Activated gamma-delta T cell (primary cell): ENCODE results near the gene KRTAP12-2.

ENCODE experiments used
- DNase-seq: peaks from one replicate; lab custom pipeline; 2025; lab: John Stamatoyannopoulos, UW
- total RNA-seq, 2 donors: gene quantifications; one replicate each; lab custom pipeline; 2026; lab: John Stamatoyannopoulos, UW

The KRTAP12-2 gene, protein sequence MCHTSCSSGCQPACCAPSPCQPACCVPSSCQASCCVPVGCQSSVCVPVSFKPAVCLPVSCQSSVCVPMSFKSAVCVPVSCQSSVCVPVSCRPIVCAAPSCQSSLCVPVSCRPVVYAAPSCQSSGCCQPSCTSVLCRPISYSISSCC
- 0 reads per million in 2 donors for total RNA-seq

- no peak for DNase-seq
Measured at GRCh38 chr21:44666401-44667320, at the start of gene KRTAP12-2. TSS of gene KRTAP12-2 (minus strand) at chr21:44666927. CDS start at chr21:44666886, 41 bp downstream.

DNA sequence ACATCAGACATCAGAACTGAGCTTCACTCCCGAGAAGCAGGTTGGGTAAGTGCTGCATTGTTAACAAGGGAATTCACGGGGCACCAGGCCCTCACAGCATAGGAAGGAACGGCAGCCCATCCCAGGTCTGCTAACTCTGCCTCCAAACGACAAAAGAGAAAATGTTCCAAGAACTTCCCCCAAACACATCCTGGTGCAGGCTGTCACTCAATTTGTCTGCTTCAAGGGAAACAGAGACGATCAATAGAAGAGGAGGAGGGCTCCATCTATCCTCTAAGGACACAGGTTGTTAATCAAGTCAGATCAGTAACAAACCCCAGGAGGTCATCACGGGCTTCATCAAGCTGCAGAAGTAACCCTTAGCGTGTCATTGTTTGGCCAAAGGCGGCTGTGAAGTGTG, 48.2 kb upstream of the KRTAP12-2 start:
- DNase-seq = no peak

GRCh38 chr21:44713846-44714245, 47.1 kb upstream of the KRTAP12-2 start:
- DNase-seq = no peak

DNA sequence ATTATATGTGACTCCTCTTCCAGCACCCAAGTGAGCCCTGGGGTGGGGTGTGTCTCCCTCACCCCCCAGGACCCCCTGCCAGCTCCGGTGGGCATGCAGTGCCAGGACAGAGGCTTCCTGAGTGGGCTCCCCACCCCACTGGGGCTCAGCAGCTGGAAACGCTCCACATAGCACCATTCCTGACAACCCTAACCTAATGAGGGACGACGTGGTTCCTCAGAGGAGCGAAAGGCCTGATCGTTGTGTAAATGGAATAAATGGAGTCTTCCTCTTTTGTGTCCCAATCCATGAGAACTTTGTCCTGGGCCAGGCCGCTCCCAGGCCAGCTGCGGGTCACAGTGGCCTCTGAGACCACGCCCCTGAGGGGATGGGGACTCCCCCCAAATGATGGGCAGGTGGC, 46.4 kb upstream of the KRTAP12-2 start:
- DNase-seq = no peak

DNA sequence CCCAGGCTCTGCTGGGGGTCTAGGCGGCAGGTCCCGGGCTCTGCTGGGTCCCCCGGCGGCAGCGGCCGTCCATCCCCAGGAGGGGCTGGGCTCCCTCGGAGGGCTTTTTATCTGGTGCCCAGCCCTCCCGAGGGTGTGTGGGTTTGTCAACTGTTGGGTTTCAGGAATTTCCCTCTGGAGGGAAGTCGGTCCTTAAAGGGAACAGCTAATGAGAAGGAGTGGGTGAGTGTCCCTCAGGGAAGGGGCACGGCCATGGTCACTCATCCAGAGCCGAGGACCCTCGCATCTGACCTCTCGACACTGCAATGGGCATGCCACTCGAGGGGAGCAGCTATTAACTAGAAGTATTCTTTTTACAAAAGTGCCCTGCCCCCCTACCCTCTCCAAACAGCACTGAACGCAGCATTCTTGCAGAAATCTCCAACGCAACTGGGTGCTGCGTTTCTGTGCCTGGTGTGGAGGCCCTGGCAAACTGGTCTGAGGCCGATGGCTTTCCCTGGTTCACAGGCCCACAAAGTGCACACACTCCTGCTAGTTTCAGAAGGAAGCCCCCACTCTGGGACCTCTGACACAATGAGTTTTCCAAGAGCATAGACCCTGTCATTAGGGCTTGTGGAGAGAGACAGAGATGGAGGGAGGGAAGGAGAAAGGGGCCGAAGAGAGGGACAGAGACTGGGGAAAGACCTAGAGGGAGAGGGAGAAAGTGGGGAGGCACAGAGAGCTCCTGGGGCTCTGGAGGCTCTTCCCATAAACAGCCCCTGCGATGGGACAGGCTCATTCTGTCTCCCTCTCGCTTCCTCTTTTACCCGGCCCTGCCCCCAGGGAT, 45.7 kb upstream of the KRTAP12-2 start:
- DNase-seq = no peak

DNA sequence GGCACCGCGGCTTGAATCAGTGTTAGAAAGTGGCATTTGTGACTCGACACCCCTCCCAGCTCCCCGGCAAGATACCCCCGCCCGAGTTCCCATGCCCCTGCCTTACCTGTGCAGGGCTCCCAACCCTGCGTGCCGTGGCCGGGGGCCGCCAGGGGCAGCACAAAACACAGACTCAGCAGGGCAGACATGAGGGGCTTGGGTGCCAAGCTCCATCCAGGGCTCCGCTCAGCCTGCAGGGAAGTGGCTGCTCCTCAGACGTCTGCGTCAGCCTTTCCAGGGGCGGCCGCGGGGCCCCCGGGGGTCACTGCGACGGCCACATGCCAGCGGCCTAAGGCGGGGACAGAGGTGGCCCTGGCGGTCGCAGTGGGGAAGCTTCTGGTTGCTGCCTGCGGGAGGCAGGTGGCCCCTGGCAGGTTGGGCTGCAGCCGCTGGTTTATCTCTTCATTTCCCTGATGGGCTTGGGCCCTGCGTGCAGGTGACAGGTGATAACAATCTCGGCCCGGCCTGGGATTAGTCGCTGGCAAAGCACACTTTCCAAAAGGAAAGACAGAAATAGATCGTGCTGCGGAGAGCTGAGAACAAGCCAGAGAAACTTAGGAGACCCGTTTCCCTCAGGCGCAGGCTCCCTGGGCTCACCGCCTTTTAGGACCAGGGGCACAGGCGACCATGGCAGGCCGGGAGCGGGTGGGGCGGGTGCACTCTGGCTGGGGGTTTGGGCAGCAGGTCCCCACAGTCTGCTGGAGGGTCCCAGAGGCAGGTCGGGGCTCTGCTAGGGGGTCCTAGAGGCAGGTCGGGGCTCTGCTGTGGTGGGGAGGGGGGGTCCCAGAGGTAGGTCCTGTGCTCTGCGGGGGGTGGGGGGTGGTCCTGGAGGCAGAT, 44.8 kb upstream of the KRTAP12-2 start, which contains the start of gene TSPEAR:
TSPEAR (minus strand) TSS at position 246 of the 876 bp plus-strand sequence; CDS start at position 188, 58 bp downstream.
- DNase-seq = no peak

DNA sequence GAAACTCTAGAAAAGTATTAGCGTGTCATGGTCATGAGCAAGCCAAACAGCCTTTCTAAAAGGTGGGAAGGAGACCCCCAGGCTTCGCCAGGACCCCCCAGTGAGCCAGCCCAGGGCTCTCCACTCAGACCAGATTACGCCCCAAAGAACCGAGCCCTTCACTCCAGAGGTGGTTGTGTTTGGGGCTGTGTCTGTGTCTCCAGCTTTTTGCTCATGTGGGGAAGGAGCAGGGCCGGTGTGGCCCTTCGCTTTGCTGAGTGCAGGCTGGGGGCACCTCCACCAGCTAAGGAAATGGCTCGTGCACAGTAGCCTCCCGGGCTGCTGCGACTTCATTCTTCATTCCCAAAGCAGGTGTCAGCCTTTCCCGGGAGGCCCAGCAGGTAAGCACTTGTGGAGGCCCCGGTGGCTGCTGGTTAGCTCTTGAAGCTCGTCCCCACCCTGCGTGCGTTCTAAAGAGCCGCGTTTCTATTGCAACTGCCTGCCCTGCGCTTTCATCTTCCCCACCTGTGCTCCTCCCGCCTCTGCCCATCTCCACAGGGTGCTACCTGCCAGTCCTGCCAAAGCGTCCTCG, 44.1 kb upstream of the KRTAP12-2 start:
- no peak for DNase-seq

GRCh38 chr21:44710294-44710665, 43.6 kb upstream of the KRTAP12-2 start:
- no peak for DNase-seq

GRCh38 chr21:44709426-44710293, 42.9 kb upstream of the KRTAP12-2 start:
- no peak for DNase-seq

- no peak for DNase-seq
Measured at GRCh38 chr21:44708866-44709425, 42.2 kb upstream of the KRTAP12-2 start.

GRCh38 chr21:44708213-44708865, 41.6 kb upstream of the KRTAP12-2 start:
- DNase-seq = no peak

DNA sequence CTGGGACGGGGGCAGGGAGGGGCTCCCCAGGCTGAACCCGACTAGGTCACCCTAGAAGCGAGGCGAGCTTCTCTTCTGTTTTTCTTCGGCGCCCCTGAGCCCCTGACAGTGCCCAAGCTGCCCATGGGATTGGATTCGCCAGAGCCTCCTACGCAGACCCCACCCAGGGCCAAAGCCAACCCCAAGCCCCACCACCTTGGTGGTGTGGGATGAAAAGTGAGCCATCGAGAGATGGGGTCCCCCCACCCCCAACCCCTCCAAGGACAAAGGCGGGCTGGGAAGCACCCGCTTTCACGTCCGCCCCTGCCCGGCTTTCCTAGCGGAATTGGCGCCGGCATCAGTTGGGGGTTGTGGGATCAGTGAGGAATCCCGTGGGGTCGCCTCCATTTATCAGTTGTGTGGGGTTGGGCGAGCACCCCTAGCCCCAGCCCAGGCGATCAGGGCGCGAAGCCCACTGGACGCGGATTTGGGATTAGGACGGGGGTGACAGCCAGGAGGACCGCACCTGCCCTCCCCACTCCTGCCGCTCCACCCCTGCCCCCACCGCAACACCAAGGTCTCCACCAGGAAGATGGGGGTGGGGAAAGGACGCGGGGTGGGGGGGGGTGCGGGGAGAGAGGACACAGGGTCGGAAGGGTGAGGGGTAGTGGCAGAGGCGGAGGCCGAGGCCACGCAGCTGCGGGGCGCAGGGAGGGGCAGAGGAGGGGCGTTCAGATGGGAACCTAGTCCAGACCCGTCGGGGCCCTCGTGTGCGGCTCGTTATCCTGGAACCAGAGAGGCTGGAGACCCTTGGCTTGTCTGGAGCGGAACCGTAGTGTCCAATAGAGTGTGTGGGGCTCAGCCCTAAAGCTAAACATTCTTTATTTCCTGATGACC, 40.2 kb upstream of the KRTAP12-2 start:
- DNase-seq = no peak

GRCh38 chr21:44706026-44706705, 39.4 kb upstream of the KRTAP12-2 start:
- no peak for DNase-seq

- DNase-seq = no peak
Measured at GRCh38 chr21:44704636-44705001, 37.9 kb upstream of the KRTAP12-2 start.

DNA sequence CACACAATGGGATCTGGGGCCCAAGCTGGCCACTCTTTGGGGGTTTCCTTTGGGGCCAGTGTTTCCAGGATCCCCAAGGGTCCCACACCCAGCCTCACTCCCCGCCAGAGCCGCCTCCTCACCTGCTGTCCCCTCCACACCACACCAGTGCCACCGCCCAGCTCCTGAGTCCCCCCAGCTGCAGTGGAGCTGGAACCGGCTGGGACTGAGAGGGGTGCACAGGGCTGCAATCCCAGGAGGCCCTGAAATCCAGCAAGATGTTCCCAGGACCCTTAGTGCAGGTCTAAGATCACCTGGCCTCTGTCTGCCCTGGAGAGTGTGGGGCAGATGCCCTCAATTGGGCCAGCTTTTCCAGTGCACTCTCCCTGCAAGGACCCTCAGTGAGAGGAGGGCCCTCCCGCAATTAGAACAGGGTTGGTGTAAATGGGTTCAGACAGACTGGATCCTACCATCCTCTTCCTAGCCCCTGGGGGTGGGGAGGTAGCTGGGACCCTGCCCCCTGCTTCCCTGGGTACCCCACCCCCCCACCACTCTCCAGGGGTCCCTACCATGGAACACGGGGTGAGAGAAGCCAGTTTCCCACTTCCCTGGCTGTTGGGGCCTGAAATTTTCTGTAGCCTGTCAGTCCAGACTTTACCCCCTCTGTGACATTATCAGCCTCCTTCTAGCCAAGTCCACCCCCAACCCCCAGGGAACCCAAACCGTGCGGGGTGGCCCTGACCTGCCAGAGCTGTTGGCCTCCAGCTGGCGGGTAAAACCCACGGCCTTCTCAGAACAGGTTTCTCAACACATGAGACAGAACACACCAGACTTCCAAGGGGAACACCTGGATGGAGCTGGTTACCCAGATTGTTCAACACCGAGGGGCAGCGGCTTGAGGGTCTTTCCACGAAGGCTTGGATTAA, 37.3 kb upstream of the KRTAP12-2 start:
- no peak for DNase-seq

DNA sequence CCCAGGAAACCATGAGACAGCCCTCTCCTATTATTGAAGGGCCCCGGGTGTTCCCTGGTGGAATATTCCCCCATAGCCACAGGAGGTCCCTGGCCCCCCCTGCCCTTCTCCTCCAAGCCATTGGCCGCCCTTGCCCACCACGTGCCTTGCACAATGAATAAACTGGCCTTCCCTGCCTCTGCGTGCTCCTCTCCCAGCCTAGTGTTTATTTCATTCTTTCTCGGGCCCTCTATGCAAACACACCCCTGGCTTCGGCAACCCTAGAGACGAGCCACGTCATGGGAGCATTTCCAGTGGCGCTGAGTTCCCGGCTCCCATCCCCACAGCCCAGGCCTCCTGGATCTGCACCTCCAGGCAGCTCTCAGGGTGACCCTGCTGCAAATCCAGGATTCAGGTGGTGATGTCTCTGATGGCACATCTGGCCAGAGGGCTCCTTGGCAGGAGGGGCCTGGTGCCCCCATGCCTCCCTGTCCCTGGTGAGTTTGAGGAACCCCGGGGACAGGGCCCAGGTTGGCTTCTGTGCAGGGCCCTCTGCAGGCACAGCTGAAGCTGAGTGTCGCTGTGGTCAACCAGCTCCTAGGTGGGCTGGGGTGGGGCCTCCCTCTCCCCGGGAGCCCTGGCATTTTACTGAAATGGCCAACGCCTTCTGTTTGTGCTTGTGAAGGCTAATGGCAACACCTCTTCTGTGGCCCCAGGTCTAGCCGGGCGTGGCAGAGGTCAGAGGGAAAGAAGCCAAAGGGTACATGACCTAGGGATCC, 36.4 kb upstream of the KRTAP12-2 start:
- no peak for DNase-seq
